GM21529 (cell line): ENCODE results near the gene OR5AS1.
"Not testable (repeated sequence)": the region's sequence is repeated elsewhere in the genome, so short reads cannot be mapped to it uniquely, and the experiment has no call there.

ENCODE experiments used
- ATAC-seq: cut with Tn5 transposase; IDR thresholded peaks from one replicate; pipeline ENCODE4 v1.9.1; 2021; ENCODE audit not compliant: unreplicated experiment

OR5AS1 gene

DNA sequence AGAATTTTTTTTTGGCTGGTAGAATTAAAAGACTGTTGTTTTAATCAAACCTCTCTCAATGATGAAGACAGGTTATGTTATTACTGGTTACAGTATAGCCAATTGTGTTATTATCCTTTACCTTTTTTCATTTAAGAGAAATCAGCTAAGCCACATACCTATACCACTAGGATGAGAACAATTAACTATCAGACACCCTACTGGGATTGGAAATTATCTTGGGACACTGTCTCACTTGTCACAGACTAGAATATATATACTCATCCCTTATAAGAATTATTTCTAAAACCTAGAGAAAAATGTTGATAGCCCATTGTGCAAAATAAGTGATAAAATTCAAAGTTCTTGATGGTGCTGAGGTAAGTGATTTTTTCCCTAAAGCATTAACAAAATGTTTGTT lies at the start of gene OR5AS1:
TSS of gene OR5AS1 (plus strand) at position 301 of the 400 bp plus-strand sequence. CDS start 2,765 bp downstream, outside the sequence.
- ATAC-seq, result no peak

DNA sequence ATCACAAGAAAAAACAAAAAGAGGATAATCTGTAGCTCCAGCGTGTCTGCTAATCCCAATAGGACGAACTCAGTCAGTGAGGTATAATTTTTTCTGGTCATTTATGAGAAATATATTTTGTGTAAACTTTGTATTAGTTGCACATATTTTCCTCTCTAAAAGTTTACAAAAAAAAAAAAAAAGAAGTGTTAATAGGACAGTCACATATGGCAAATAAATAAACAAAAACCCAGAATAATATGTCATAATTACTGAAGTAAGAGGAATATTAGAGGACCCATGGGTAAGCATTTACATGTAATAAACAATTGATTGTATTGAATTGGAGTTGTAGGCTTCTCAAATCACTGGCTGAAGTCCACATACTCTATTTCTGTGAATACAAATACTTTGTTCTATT lies 32.9 kb upstream of the OR5AS1 start, which contains the start of gene OR5F1:
TSS of gene OR5F1 (minus strand) at position 101 of the 400 bp plus-strand sequence. CDS start at position 101, 0 bp downstream.
- no peak for ATAC-seq

DNA sequence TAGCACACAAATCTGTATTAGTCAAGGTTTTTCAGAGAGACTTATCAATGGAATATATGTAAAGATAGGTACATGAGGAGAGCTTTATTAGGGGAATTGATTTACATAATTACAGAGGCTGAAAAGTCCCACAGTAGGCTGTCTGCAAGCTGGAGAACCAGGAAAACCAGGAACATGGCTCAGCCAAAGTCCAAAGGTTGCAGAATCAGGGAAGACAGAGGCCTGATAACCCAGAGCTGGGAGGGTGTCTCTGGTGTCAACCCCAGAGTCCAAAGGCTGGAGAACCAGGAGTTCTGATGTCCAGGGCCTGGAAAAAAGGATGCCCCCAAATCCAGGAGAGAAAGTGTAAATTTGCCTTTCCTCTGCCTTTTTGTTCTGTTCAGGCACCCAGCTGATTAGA lies 16.7 kb upstream of the OR5AS1 start:
- no peak for ATAC-seq

DNA sequence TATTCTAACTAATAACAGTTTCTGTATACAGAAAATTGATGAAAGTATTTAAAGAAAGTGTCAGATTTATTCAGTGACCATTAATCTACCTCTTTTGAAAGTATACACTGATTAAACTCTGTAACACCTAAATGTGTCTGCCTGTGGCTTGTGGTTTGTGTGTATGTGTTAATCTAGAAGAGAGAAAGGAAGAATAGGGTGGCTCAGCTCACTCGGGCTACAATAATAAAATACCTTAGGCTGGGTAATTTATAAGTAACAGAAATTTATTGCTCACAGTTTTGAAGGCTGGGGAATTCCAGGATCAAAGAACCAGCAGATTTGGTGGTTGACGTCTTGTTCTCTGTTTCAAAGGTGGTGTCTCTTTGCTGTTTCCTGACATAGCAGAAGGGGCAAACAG lies 13.6 kb upstream of the OR5AS1 start:
- no peak for ATAC-seq

DNA sequence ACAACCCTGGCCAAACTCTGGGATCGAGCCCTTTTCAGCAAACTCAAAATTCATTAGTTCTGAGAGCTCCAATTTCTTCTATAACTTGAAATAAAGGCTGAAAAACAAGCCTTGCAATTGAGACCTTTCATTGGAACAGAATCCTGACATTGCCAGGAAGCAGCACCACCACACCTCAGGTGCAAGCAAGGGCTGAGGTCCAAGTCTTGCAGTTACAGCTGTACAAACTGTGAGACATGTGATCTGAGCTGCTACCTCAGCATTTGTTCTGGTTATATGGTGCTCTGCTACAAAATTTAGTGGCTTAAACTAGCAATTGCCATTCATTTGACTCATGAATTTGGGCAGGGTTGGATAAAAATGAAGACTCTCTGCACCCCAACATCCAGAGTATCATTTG lies 18.1 kb downstream of the OR5AS1 start:
- ATAC-seq, result no peak

DNA sequence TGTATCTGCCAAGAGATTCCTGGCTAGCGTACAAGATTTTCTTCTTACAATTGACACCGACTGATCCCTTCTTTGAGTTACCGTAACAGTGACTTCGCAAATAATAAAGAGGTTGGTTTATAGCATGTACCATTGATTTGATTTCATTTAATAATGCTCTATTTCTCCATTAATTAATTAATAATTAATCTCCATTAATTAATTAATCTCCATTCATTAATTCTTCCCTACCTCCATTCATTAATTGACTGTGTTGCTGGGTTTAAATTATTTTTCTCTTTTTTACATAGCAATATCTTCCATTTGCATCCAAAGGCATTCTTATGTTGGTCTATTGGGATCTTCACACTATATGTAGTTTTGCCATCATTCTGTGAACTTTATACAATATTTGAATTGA lies 21.0 kb downstream of the OR5AS1 start:
- ATAC-seq, result no peak

DNA sequence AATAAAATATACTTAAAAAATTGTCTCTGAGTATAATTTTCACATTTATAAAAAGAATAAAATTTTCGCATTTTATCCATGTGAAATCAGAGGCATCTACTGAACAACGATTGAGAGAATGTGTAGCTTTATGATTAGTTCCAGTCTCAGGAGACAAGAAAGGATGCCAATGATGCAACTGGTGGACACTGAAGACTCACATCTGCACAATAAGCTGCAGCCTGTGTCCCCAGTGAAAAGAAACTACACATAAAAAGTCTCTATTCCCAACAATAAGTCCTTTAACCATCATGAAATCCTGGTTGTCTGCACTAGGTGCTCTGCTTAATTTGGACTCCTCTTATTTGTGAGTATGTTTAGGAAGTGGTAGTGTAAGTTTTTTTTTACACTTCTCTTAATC lies 22.0 kb downstream of the OR5AS1 start:
- no peak for ATAC-seq

DNA sequence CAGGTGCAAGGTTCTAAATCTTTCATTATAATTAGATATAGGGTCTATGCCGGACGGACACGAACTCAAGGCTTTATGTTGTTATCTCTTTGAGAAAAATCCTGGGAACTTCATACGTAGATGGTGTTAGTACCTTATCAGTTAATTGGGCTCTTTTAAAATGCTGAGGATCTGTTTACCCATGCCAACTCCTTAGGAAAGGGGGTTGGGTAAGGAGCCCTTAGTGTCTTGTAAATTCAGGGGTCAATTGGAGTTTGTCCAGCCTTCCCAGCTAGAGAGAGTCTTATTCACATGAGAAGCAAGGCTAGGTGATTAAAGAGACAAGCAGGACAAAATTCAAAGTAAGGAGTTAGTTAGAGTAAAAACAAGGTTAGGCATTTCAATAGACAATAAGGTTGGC lies 28.9 kb downstream of the OR5AS1 start:
- not testable (repeated sequence) for ATAC-seq

DNA sequence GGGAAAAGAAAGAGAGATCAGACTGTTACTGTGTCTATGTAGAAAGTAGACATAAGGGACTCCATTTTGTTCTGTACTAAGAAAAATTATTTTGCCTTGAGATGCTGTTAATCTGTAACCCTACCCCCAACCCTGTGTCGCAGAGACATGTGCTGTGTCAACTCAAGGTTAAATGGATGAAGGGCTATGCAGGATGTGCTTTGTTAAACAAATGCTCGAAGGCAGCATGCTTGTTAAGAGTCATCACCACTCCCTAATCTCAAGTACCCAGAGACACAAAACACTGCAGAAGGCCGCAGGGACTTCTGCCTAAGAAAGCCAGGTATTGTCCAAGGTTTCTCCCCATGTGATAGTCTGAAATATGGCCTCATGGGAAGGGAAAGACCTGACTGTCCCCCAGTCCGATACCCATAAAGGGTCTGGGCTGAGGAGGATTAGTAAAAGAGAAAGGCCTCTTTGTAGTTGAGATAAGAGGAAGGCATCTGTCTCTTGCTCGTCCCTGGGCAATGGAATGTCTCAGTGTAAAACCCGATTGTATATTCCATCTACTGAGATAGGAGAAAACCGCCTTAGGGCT lies 30.3 kb downstream of the OR5AS1 start:
- not testable (repeated sequence) for ATAC-seq

DNA sequence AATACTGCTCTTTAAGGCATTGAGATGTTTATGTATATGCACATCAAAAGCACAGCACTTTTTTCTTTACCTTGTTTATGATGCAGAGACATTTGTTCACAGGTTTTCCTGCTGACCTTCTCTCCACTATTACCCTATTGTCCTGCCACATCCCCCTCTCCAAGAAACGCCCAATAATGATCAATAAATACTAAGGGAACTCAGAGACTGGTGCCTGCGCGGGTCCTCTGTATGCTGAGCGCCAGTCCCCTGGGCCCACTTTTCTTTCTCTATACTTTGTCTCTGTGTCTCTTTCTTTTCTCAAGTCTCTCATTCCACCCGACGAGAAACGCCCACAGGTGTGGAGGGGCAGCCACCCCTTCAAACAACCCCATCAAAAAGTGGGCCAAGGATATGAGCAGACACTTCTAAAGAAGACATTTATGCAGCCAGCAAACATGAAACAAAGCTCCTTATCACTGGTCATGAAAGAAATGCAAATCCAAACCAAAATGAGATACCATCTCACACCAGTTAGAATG lies 30.9 kb downstream of the OR5AS1 start:
- not testable (repeated sequence) for ATAC-seq

DNA sequence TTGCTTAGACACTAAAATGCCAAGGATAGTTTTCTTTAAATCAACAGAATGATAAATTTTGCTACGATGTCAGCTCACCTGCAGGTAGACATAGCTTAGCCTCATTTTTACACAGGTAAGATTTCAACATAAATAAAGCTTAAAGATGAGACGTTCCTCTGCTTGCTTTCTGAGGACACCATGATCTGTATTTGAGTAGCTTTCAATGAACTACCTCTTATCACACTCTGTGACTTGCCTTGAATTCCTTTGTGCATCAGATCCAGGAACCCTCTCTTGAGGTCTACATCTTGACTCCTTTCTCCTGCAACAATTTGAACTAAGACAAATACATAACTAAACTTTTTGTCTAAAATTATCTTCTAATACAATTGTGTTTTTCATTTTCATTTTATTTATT lies 39.5 kb downstream of the OR5AS1 start:
- no peak for ATAC-seq
